SK-N-SH (cell line): Measurements from ENCODE around the gene KLK15. TPM values are rescaled to one million over a fixed set of nuclear protein-coding genes. Genes with fewer than 3 reads are reported as not detected.

Experiments
- CTCF ChIA-PET: fragments of 300-600, 350-600 bp; formaldehyde crosslinking; extraction: SDS; loops from one replicate; lab custom pipeline; 2021; lab: Yijun Ruan, JAX
- POLR2A ChIA-PET: fragments of 350-600 bp; sonication (Branson Sonifier 250); formaldehyde crosslinking; extraction: SDS; loops from one replicate; lab custom pipeline; 2020; ENCODE audit warnings: antibody characterized with exemption, inconsistent platforms; lab: Yijun Ruan, JAX
- DNase-seq: peaks from one replicate; pipeline ENCODE4 v3.0.0; 2012
- H2AFZ ChIP-seq: fragments of 200-600 bp; sonication (generic); 2 replicates; pipeline ENCODE4 v1.8.1; 2016; ENCODE audit warnings: antibody characterized with exemption, mild to moderate bottlenecking, low read depth
- H3F3A ChIP-seq: fragments of 200-600 bp; sonication (generic); replicated peaks from 2 replicates; pipeline ENCODE3; 2016; ENCODE audit warnings: antibody characterized with exemption, mild to moderate bottlenecking; ENCODE audit not compliant: insufficient read depth
- H3K27ac ChIP-seq, 2 experiments: fragments of 200-500 bp in 1 of 2; fragments of 200-600 bp in 1 of 2; sonication (Bioruptor generic) in 1 of 2; sonication (generic), shearing (Covaris generic) in 1 of 2; 2 replicates each; pipeline versions ENCODE4 v1.5.1 to v1.6.1; 2014 to 2016; ENCODE audit warnings: low read depth in 2 of 2, inconsistent platforms in 1 of 2, low read length in 1 of 2, mild to moderate bottlenecking in 1 of 2, mixed read lengths in 1 of 2
- H3K27me3 ChIP-seq: fragments of 200-600 bp; sonication (generic), shearing (Covaris generic); 2 replicates; pipeline ENCODE4 v1.6.1; 2016; ENCODE audit warnings: mixed run types; ENCODE audit not compliant: insufficient read depth
- H3K36me3 ChIP-seq, 2 experiments: fragments of 200-500 bp in 1 of 2; fragments of 200-600 bp in 1 of 2; sonication (Bioruptor generic) in 1 of 2; sonication (generic) in 1 of 2; replicated peaks in 1 of 2; 2 replicates each; pipeline versions ENCODE3 to v1.5.1; 2014 to 2016; ENCODE audit warnings: low read length in 1 of 2, mild to moderate bottlenecking in 1 of 2; ENCODE audit not compliant: insufficient read depth in 2 of 2, control insufficient read depth in 1 of 2
- H3K4me1 ChIP-seq, 2 experiments: fragments of 200-500 bp in 1 of 2; fragments of 200-600 bp in 1 of 2; sonication (Bioruptor generic) in 1 of 2; sonication (generic), shearing (Covaris generic) in 1 of 2; 2 replicates each; pipeline versions ENCODE4 v1.5.1 to v1.6.1; 2014 to 2016; ENCODE audit warnings: low read depth in 1 of 2, low read length in 1 of 2, mixed run types in 1 of 2; ENCODE audit not compliant: insufficient read depth in 2 of 2, control insufficient read depth in 1 of 2
- H3K4me2 ChIP-seq: fragments of 200-600 bp; sonication (generic), shearing (Covaris generic); 2 replicates; pipeline ENCODE4 v1.6.1; 2017; ENCODE audit warnings: mixed run types
- H3K4me3 ChIP-seq, 2 experiments: fragments of 200-500 bp in 1 of 2; fragments of 200-600 bp in 1 of 2; sonication (Bioruptor generic) in 1 of 2; sonication (generic), shearing (Covaris generic) in 1 of 2; 2 replicates each; pipeline versions ENCODE4 v1.5.1 to v1.8.1; 2014 to 2016; ENCODE audit warnings: low read depth in 2 of 2, inconsistent platforms in 1 of 2, low read length in 1 of 2, mild to moderate bottlenecking in 1 of 2, mixed read lengths in 1 of 2, moderate library complexity in 1 of 2
- H3K79me2 ChIP-seq: fragments of 200-600 bp; sonication (generic); 2 replicates; pipeline ENCODE4 v1.8.1; 2017; ENCODE audit warnings: mild to moderate bottlenecking; ENCODE audit not compliant: insufficient read depth
- H3K9ac ChIP-seq: fragments of 200-600 bp; sonication (generic); 2 replicates; pipeline ENCODE4 v1.6.1; 2017; ENCODE audit warnings: mixed run types
- H3K9me2 ChIP-seq: fragments of 200-600 bp; sonication (generic); 2 replicates; pipeline ENCODE4 v1.6.1; 2017; ENCODE audit warnings: mixed run types
- H3K9me3 ChIP-seq: fragments of 200-600 bp; sonication (generic); 2 replicates; pipeline ENCODE4 v1.6.1; 2017; ENCODE audit warnings: mixed run types, mild to moderate bottlenecking, moderate library complexity
- H4K20me1 ChIP-seq: fragments of 200-600 bp; sonication (generic); 2 replicates; pipeline ENCODE4 v1.6.1; 2017; ENCODE audit warnings: mild to moderate bottlenecking, mixed run types; ENCODE audit not compliant: insufficient read depth
- EZH2phosphoT487 ChIP-seq: fragments of 200-600 bp; sonication (generic); IDR thresholded peaks from 2 replicates; pipeline ENCODE4 v1.6.1; 2017; ENCODE audit warnings: low read depth, mixed run types, mild to moderate bottlenecking, antibody characterized with exemption, moderate library complexity, borderline replicate concordance
- FOXJ3 ChIP-seq: sonication (generic); formaldehyde crosslinking; IDR thresholded peaks from 2 replicates; pipeline ENCODE4 v1.5.1; 2020; ENCODE audit warnings: mild to moderate bottlenecking, missing genetic modification reagents
- FOXM1 ChIP-seq: IDR thresholded peaks from 2 replicates; pipeline ENCODE4 v1.4.0; 2012; ENCODE audit warnings: low read depth, mild to moderate bottlenecking
- MEF2A ChIP-seq: IDR thresholded peaks from 2 replicates; pipeline ENCODE4 v1.4.0; 2012; ENCODE audit warnings: low read depth, borderline replicate concordance
- MXI1 ChIP-seq: IDR thresholded peaks from 2 replicates; pipeline ENCODE4 v1.6.1; 2012; ENCODE audit warnings: mild to moderate bottlenecking, low read depth, low read length, improper control_type of control experiment
- REST ChIP-seq: IDR thresholded peaks from 2 replicates; pipeline ENCODE4 v1.6.1; 2012; ENCODE audit warnings: mild to moderate bottlenecking, low read depth, low read length, moderate library complexity
- RXRA ChIP-seq: IDR thresholded peaks from 2 replicates; pipeline ENCODE4 v1.4.0; 2012; ENCODE audit warnings: low read depth, mild to moderate bottlenecking, borderline replicate concordance
- TAF1 ChIP-seq: IDR thresholded peaks from 2 replicates; pipeline ENCODE4 v1.6.1; 2012; ENCODE audit warnings: low read depth, mild to moderate bottlenecking, low read length, moderate library complexity, borderline replicate concordance
- YY1 ChIP-seq: IDR thresholded peaks from 2 replicates; pipeline ENCODE4 v1.4.0; 2012; ENCODE audit warnings: low read depth, mild to moderate bottlenecking
- WGBS: methylation state at CpG from one replicate; pipeline ENCODE4 v1.1.6; 2017; ENCODE audit warnings: low lambda C conversion rate; 5-methylcytosine and 5-hydroxymethylcytosine counted together
- polyA plus RNA-seq, 3 experiments: library from polyadenylated mRNA; depleted of rRNA; stranded (reverse); fragments of >200 nt; gene quantifications; 2 replicates each; pipeline ENCODE4 v1.2.3, GENCODE V29; 2012
- TF ChIP-seq, protein P1 (sequence below): IDR thresholded peaks from 2 replicates; pipeline ENCODE4 v1.4.0; 2012; ENCODE audit warnings: low read depth
- TF ChIP-seq, protein P2 (sequence below): fragments of 150-350 bp; IDR thresholded peaks from 2 replicates; pipeline ENCODE4 v1.6.1; 2017; ENCODE audit warnings: antibody characterized with exemption, low read length, low read depth, borderline replicate concordance

KLK15 gene
- polyA plus RNA-seq, 1 of the 3 experiments (the other 2 are of a cell fraction): not detected

DNA sequence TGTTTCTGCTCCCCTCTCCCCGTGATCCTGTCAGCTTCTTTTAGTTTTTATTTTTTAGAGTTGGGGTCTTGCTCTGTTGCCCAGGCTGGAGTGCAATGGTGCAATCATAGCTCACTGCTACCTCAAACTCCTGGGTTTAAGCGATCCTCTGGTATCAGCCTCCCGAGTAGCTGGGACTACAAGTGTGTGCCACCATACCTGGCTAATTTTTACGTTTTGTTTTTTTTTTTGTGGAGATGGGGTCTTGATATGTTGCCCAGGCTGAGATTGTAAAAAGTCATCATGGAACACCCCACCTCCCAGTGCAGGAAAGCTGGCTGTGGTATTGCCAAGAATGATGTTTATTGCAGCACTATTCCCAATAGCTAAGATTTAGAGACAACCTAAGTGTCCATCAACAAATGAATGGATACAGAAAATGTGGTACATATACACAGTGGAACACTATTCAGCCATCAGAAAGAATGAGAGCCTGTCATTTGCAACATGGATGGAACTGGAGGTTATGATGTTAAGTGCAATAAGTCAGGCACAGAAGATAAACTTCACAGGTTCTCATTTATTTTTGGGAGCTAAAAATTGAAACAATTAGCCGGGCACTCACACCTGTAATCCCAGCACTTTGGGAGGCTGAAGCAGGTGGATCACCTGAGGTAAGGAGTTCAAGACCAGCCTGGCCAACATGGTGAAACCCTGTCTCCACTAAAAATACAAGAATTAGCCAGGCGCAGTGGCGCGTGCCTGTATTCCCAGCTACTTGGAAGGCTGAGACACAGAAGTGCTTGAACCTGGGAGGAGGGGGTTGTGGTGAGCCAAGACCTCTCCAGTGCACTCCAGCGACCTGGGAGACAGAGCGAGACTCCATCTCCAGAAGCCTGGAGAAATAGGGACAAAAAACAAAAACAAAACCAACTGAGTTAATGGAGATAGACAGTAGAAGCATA, 6.6 kb upstream of the KLK15 start:
- TF ChIP-seq MXI1: no peak
- TF ChIP-seq FOXJ3: no peak
- TF ChIP-seq, protein P1, sequence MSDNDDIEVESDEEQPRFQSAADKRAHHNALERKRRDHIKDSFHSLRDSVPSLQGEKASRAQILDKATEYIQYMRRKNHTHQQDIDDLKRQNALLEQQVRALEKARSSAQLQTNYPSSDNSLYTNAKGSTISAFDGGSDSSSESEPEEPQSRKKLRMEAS: no peak
- no peak for TF ChIP-seq FOXM1
- TF ChIP-seq, protein P2, sequence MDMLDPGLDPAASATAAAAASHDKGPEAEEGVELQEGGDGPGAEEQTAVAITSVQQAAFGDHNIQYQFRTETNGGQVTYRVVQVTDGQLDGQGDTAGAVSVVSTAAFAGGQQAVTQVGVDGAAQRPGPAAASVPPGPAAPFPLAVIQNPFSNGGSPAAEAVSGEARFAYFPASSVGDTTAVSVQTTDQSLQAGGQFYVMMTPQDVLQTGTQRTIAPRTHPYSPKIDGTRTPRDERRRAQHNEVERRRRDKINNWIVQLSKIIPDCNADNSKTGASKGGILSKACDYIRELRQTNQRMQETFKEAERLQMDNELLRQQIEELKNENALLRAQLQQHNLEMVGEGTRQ: no peak
- TF ChIP-seq TAF1: no peak
- no peak for TF ChIP-seq MEF2A
- no peak for TF ChIP-seq REST
- TF ChIP-seq EZH2phosphoT487: no peak
- TF ChIP-seq YY1: no peak
- no peak for TF ChIP-seq RXRA
- H3K36me3 ChIP-seq: no peaks in the 10 kb centered on the region

More for the DNA sequence above, 6.6 kb upstream of the KLK15 start:
- H3K79me2 ChIP-seq: no peaks in the 10 kb centered on the region
- no peak overlapping the region for H3K27ac ChIP-seq
- H3K4me3 ChIP-seq: no peak overlapping the region
- no peaks in the 10 kb centered on the region for H4K20me1 ChIP-seq
- DNase-seq: no peak
- peaks cover 25% of the 10 kb centered on the region; the same call in 1 of the 2 replicates for H3K27me3 ChIP-seq
- no peaks in the 10 kb centered on the region for H3K9me2 ChIP-seq
- no peak overlapping the region for H3K9ac ChIP-seq
- H3K4me1 ChIP-seq: peaks cover 0 to 7% of the 10 kb centered on the region in 2 experiments; a peak in 1 of 4 replicates
- WGBS: 30% methylated on average over 10 of the region's 10 CpGs
- no peaks in the 10 kb centered on the region for H3K9me3 ChIP-seq
- POLR2A ChIA-PET: no interaction called here
- H3F3A ChIP-seq: no peaks in the 10 kb centered on the region
- no peak overlapping the region for H3K4me2 ChIP-seq
- CTCF ChIA-PET: interaction anchor here (0.6 to 1.6 kb wide), 4 partner anchors 56 to 177 kb away, joined by 3 to 4 read pairs (median 4); no protein-coding TSS in a partner anchor
- H2AFZ ChIP-seq: no peak overlapping the region
